ENCODE data around the gene XDH.

XDH gene

GRCh38 chr2:31365834-31366505, 48.6 kb downstream of the XDH start:
- DNase-seq (ENCODE audit: low read depth in 2 of 2) = no peak

DNA sequence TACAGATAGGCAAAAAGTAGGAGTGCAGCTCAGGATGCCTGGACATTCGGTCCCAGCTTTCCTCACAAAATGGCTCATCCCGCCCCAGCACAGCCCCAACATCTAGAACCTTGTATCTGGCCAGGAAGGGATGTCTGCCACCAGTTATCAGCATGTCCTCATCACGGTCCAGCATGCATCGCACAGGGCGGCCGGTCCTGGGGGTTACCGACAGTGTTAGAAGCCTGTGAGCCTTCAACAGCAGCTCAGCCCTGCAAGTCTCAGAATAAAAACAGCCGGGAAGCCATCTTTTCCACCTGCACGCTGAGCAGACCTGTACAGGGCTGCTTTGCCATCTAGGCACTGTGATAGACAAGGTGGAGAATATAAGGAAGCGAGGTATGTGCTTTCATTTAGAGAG, 49.2 kb downstream of the XDH start:
- DNase-seq (ENCODE audit: low read depth in 2 of 2) = no peak

- DNase-seq (ENCODE audit: low read depth in 2 of 2) = no peak
Observed at GRCh38 chr2:31363956-31364750, 50.4 kb downstream of the XDH start.

DNA sequence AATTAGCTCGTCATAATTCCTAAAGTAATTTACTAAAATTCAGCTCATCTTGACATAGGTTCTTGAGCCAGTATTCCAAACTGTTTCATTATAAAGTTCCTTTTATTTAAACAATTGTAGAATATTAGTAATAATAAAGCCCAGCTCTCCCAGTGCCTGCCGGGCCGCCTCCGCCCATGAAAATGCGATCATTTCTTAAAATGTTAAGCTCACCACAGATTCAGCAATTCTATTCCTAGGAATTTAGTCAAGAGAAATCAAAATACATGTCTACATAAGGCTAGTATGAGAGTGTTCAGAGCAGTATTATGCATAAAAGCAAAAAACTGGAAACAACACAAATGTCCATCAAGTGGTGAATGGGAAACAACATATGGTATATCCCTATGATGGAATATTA, 52.0 kb downstream of the XDH start:
- DNase-seq (ENCODE audit: low read depth in 2 of 2) = no peak

- no peak for DNase-seq (ENCODE audit: low read depth in 2 of 2)
Observed at GRCh38 chr2:31359229-31359628, 55.3 kb downstream of the XDH start.

GRCh38 chr2:31354837-31355236, 59.7 kb downstream of the XDH start:
- DNase-seq (ENCODE audit: low read depth in 2 of 2) = no peak

DNA sequence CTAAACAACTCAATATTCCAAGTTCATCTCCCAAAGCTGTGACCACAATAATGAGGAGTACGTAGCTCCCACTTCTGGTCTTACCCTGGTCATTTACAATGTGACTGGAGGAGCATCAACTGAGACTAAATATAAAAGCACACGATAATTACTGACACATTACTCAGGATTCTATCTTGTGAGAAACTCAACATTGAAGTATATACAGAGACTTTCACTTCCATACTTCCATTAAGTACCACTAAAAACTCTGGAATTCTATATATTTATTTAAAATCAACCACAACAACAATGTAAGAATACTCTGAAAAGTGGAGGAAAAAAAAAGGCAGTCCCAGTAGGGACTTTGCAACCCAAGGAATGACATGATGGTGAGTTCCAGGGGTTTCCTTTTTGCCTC, 61.4 kb downstream of the XDH start:
- DNase-seq (ENCODE audit: low read depth in 2 of 2) = no peak

DNA sequence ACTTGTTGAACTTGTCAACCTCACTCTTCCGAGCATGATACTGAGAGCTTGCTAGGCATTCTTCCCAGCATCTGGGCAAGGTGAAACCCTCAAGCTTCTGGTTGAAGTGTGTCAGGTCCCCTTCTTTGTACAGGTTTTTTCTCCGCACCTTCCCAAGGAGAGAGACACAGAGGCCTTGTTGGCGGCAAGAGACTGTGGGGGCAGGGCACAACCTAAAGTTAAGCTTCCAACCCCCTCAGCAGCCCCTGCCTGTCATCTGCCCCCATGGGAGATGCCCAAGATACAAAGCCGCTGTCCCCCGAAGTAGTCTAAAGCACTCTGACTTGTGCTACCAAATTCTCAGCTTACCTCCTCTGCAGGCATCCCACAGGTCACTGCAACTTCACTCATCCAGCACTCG, 64.9 kb downstream of the XDH start:
- no peak for DNase-seq (ENCODE audit: low read depth in 2 of 2)

GRCh38 chr2:31349160-31349559, 65.4 kb downstream of the XDH start:
- DNase-seq (ENCODE audit: low read depth in 2 of 2) = no peak

DNA sequence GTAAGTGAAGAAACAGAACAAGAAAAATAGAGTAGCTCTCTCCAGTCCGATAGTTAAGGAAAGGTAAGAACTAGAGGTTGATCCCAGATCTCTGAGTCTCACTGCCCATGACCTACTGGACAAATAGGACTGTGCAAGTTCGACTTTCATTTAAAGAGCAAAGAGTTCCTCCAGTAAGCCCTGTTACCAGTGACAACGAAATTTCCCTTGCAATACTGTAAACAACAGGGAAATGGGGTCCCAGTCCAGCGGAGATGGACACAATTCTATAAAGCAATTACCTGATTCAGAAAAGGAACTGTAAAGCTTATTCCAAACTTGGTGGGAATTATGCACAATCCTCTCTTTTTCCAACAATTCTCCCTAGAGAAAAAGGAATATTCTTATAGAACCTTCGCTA, 65.9 kb downstream of the XDH start:
- DNase-seq (ENCODE audit: low read depth in 2 of 2) = no peak

DNA sequence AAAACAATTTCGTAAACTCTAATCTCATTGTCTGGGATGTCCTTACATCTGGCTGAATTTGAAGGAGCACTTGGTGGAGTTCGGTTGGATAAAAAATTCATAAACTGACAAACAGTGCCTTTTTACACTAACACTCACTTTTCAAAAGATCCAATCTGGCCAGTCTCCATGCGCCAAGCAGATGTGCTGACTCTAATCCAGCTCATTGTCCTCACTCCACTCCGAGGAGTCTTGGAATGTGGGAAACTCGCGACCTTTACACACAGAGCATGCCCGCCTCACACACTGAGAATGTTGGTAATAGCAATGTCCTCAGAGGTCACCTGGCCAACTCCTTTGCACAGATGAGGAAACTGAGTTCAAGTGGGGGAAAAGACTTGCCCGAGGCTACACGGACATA, 66.8 kb downstream of the XDH start:
- no peak for DNase-seq (ENCODE audit: low read depth in 2 of 2)

DNA sequence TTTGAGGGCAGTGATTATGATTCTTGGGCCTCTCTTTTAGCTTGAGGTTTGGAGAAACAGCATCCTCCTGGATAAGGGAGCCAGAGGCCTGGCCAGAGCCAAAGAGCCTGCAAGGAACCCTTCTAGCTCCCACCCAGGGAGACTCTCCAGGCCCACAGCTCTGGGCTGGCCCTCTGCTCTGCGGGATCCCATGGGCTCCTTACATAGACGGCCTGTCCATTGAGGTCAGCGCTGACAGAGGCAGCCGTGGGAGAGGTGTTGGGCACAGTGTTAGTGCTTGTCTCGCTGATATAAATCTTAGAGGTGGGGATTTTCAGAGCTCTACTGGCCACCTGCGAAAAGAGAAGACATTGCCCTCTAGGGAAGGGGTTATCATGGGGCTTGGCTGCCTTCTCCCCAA, 67.2 kb downstream of the XDH start:
- no peak for DNase-seq (ENCODE audit: low read depth in 2 of 2)

GRCh38 chr2:31344447-31344846, 70.1 kb downstream of the XDH start:
- no peak for DNase-seq (ENCODE audit: low read depth in 2 of 2)

DNA sequence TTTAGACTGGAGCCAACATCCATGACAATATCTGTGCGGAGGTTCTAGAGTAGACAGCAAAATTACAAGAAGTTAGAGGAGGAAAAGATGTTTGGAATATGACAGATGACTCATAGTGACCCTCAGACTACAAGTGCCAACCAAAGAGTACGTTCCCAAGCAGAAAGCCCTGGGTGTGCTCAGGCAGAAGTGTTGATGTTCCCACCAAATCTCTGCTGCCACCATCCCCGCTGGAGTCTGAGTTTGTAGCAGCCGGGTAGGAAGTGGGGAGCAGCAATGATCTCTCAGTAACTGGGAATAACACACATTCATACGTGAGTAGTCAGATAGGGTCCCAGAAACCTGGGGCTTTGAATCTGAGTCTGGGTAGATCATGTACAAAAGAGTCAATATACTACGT, 73.2 kb downstream of the XDH start:
- DNase-seq (ENCODE audit: low read depth in 2 of 2) = no peak

GRCh38 chr2:31339696-31340095, 74.8 kb downstream of the XDH start:
- no peak for DNase-seq (ENCODE audit: low read depth in 2 of 2)

- DNase-seq (ENCODE audit: low read depth in 2 of 2) = no peak
Observed at GRCh38 chr2:31337860-31338259, 76.7 kb downstream of the XDH start.

DNA sequence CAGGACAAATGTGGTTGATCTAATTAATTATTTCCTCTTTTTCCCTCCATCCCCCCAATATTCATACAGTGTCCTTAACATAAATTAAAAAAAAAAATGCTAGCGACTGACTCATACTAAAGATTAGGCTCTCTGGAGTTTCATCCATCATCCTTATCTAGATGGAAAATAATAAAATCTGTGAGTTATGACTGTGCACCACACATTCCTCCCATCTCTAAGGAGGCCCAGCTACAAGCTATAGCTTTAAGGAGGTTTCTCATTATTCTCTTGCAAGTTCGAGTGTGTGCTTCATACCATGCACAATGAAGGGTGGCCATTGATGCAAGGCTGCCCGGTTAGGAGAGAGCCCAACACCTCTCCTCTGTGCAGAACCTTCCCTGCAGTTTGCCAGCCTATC, 77.3 kb downstream of the XDH start:
- no peak for DNase-seq (ENCODE audit: low read depth in 2 of 2)

DNA sequence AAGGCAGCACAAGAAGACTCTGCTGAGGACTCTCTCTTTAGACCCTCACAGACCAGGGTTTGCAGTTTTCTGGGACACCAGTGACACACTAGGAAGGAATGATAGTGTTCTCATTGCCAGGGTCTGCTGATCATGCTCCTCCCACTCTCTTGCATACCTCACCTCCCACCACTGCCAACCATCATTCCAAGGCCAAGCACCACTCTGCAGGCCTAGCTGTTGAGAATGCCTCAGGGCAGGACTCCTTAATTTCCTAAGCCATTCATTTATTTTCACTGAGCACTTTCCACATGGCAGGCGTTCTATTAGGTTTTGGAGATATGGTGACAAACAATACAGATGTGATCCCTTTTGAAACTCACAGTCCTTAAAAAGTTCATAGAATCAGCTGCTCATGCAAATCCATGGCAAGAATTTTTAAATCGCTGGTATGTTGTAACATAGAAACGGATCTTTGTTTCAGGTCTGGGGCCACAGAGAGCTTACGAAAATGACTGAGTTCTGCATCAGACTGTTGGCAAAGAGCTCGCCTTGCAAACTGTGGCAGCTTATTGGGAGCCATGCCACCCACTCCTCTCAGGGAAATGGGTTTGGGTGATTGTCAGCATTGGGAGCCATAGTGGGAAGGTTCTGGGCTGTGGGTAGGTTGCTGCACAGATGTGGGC, 78.5 kb downstream of the XDH start:
- DNase-seq (ENCODE audit: low read depth in 2 of 2) = no peak

- no peak for DNase-seq (ENCODE audit: low read depth in 2 of 2)
Observed at GRCh38 chr2:31334311-31335026, 80.1 kb downstream of the XDH start.

GRCh38 chr2:31333527-31334183, 80.9 kb downstream of the XDH start:
- DNase-seq (ENCODE audit: low read depth in 2 of 2) = peak; percentile 52 to 77

DNA sequence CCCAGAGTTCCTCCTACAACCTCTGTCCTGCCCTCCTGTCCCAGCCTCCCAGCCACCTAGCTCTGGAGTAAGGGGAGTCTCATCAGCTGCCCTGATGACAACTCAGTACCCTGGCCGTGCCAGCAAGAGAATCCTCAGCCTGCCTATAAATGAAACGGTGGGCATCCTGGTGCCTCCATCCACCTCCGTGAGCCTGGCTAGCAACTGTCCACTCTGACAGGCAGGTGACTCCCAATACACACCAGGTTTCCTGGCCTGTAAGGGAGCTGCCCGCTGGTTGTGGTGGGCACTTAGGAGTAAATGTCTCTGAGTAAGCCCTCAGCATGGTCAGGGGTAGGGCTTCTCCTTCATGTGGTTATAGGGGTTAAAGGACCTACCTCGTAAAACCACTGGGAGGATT, 81.5 kb downstream of the XDH start:
- no peak for DNase-seq (ENCODE audit: low read depth in 2 of 2)

- DNase-seq (ENCODE audit: low read depth in 2 of 2) = no peak
Observed at GRCh38 chr2:31332521-31332920, 82.0 kb downstream of the XDH start.
